Measurements from ENCODE around the gene ZNF454.

The ZNF454 gene

DNA sequence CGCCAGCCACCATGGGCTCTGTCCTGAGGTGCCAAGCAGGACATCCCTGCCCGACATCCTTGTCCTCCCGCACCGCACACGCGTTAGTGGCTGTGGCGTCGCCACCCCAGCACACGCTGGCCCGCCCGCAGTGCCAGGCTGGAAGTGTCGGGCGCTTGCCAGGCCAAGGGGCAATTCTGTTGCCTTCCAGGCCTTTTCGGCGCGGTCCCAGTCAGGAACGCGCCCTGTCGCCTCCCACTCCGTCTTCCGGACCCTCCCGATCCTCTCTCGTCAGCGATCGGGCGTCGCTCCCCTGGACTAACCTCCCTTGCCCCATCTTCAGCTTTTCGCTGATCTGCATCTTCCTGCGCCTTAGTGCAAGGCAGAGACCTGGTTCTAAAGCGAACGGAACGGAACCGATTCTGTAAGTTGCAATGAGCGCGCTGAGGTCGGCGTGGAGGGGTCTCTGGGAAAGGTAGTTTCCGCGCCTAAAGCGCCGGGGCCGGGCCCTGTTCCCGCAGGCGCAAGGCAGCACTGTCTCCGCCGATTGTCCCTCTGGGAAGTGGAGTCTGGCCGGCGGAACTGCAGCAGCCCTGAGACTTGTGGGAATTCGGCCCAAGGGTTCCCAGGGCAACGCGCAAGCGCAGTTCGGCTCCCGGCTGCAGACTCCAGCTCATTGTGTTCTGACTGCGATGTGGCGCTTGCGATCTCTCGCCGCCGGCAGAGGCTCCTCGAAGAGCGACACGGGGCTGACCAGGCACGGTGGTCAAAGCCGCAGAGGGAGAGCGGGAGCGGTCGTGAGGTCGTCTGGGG is at the start of gene ZNF454:
TSS of gene ZNF454 (plus strand) at position 630 of the 792 bp plus-strand sequence. CDS start 1,594 bp downstream, outside the sequence.
- DNase-seq, result no peak

DNA sequence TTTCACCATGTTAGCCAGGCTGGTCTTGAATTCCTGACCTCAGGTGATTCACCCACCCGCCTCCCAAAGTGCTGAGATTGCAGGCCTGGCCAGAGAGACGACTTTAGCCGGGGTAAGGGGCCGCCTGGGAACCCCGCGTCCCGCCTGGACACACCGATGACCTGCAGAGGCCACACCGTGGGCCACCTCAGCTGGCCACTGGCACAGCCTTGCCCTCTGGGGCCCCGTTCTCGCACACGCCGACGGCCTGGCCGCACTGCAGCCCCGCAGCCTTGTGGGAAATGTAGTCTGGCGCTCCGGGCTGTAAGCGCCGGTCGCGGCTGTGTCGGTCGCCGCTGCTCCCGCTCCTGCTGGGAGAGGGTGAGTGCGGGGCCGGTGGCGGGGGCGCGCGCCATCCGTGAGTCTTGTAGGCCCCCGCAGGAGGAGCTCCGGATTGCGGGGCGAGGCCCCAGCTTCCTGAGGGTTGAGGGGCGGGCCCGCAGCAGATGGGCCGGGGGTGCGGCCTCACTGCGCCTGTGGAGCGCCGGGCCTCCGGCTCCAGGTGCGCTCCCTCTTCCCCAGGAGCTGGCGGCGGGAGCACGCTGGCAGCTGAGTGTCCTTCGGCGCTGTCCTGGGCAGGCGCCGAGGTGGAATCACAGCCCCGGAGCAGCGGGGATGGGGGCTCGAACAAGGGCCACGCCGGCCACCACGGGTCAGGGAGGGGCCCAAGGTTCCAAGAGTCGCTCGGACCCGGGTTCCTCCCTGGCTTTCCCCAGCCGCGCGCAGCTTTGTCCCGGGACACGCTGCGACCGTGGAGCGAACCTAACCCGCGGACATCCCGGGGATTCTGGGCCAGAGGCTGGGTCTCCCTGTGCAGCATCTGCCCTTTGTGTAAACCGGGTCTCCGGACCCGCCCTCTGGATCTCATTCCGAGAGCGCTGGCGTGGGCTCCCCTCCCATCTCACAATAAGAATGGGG is 45.1 kb upstream of the ZNF454 start, which contains the start of gene ZFP2:
TSS of gene ZFP2 (plus strand) at position 299 of the 957 bp plus-strand sequence. CDS start 35,401 bp downstream, outside the sequence.
- peak; percentile 20 for DNase-seq

DNA sequence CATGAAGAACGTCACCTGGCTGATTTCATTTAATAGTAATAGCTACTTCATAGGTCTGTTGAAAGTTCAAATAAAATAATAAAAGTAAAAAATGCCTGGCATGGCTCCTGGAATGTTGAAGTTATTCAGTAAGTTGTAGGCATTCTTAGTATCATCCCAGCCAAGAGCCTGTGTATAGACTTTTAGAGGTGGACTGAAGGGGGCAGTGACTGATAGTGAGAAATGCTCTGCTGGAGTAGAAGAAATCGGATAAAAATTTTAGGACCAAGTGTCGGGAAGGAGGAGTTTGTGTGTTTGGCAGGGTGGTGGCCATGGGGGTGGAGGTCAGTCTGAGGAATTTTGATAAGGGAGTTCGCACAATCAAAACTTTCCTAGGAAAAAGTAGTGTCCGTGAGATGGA is 41.7 kb upstream of the ZNF454 start:
- DNase-seq, result no peak

DNA sequence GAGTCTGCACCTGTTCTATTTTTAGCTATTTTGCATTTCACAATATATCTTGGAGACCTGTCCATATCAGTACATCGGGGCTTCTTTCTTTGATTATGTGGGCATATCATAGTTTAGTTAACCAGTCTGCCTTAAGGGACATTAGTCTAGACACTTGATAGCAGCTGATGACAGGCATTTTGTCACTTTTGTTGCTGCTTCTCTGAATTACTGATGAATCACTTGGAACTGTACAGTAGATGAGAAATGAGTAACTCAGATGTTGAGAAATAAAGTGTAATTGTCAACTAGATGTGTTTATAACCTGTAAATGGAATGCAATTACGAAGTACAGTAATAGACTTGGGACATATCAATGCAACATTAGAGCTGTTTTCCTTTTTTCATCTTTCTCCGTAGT is 38.1 kb upstream of the ZNF454 start:
- DNase-seq, result no peak

DNA sequence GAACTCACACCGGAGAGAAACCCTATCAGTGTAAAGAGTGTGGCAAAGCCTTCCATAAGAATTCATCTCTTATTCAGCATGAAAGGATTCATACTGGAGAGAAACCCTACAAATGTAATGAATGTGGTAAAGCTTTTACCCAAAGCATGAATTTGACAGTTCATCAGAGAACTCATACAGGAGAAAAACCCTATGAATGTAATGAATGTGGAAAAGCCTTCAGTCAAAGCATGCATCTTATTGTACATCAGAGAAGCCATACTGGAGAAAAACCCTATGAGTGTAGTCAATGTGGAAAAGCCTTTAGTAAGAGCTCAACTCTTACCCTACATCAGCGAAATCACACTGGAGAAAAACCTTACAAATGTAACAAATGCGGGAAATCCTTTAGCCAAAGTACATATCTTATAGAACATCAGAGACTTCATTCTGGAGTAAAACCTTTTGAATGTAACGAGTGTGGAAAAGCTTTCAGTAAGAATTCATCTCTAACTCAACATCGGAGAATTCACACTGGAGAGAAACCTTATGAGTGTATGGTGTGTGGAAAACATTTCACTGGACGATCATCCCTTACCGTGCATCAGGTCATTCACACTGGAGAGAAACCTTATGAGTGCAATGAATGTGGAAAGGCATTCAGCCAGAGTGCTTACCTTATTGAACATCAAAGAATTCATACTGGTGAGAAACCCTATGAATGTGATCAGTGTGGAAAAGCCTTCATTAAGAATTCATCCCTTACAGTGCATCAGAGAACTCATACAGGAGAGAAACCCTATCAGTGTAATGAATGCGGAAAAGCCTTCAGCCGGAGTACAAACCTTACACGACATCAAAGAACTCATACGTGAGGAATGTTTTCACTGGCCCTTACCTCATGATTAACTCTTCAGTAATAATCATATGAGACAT is 8.9 kb upstream of the ZNF454 start:
- no peak for DNase-seq

DNA sequence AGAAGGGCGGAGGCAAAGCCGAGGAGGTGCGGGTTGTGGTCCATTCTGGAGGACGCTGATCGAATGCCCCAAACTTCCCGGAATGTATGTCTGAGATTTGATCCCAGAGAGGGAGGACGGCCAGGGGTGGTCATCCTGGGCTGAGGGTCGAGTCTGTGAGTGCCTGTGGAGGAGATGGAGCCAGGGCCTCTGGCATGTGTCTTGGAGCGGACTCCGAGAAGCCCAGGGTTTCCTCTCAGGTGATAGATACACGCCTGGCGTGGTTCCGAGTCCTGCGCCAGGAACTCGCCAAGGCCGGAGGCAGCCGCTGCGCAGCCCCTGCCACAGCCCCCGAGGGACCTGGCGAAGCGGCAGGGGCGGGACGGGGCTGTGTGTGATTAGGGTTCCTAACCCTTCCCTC is 363 bp downstream of the ZNF454 start:
- no peak for DNase-seq

DNA sequence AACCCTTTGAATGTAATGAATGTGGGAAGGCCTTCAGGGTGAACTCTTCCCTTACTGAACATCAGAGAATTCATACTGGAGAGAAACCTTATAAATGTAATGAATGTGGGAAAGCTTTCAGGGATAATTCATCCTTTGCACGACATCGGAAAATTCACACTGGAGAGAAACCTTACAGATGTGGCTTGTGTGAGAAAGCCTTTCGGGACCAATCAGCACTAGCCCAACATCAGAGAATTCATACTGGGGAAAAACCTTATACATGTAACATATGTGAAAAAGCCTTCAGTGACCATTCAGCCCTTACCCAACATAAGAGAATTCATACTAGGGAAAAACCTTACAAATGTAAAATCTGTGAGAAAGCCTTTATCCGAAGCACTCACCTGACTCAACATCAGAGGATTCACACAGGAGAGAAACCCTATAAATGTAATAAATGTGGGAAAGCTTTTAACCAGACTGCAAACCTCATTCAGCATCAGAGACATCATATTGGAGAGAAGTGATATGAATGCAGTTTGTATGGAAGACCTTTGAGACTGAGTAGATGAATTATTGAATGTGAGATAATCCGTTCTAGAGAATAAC is 24.6 kb downstream of the ZNF454 start:
- no peak for DNase-seq

DNA sequence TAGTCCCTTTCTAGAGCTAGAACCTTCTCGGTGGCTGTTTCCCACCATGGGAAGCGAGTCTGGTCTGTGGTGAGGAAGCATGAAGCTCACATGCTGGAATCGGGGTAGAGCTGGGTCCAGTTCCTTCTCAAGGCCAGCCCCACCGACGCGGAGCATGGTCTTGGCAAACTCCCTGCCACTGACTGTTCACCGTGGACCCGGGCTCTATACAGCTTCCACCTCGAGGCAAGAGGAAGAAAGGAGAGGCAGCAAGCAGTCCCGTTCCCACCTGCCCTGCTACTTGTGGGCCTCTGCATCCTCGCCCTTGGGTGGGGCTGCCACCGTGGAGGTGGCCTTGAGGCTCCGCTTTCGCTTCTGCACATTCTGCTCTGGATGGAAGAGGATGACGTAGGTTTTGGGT is 40.4 kb downstream of the ZNF454 start:
- DNase-seq, result no peak

DNA sequence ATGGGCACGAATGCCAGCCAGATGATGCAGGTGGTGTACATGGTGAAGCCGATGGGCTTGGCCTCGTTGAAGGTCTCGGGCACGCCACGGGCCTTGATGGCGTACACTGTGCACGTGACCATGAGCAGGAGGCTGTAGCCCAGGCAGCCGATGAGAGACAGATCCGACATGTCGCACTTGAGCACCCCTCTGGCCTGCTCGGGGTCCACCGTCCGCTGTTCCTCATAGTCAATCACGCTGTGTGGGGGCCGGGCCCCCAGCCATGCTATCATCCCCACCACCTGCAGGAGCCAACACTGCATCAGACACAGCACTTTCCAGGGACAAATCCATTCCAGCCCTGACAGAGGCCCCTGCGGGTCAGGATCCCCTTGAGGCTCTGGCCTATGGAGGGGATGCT is 41.9 kb downstream of the ZNF454 start:
- no peak for DNase-seq

DNA sequence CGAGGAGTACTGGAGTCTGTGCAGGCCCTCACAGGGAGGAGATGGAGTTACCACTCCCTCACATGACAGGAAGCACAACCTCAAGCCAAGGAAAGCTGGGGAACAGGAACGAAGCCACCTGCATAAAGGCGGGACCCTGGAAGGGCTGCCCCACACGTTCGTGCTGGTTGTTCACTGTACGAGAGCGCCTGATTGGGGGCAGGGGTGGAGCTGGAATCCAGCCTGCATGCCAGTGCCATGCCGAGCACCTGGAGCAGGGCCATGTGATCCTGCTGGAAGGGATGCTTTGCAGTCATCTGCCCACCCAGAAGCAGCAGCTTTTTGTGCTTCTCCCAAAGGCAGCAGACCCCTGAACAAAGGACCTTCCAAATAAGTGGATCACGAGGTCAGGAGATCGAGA is 42.7 kb downstream of the ZNF454 start:
- no peak for DNase-seq

DNA sequence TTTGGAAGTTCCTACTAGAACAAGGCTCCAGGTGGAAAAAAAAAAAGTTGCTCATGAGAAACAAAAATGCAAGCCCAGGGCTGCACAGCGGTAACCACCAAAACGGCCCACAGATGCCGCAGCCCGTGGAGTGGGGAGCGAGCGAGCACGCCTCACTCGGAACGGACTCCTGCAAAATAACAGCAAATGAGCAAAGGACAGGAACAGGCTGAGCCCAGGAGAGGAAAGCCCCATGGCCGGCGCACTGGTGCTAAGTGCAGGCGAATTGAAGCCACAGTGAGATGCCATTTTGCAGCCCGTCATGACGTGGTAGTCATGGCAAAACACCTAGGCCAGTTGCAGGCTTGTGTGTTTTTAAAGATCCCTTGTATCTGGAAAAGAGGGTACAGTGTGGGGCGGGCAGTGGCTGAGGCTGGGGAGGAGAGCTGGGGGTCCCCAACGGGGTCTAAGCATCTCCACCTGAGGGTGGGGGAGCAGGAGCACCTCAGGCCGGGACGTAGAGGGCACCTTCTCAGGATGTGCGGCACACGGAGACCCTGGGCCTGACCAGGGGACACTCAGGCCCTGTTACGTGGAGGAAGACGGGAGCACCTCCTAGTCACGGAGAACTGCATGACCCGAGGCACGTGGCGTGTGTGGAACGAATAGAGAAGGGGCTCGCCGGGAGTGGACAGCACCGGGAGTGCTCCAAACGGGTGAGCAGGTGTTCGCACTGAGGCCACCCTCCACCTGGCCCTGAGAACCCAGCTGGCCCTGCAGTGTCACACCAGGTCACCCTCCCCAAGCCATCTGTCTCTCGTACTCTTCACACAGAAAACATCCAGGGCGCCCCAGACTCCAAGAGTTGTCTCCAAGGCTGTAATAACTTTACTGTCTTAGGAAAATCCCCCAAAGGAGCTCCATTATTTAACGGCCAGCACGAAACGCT is 43.4 kb downstream of the ZNF454 start:
- no peak for DNase-seq

DNA sequence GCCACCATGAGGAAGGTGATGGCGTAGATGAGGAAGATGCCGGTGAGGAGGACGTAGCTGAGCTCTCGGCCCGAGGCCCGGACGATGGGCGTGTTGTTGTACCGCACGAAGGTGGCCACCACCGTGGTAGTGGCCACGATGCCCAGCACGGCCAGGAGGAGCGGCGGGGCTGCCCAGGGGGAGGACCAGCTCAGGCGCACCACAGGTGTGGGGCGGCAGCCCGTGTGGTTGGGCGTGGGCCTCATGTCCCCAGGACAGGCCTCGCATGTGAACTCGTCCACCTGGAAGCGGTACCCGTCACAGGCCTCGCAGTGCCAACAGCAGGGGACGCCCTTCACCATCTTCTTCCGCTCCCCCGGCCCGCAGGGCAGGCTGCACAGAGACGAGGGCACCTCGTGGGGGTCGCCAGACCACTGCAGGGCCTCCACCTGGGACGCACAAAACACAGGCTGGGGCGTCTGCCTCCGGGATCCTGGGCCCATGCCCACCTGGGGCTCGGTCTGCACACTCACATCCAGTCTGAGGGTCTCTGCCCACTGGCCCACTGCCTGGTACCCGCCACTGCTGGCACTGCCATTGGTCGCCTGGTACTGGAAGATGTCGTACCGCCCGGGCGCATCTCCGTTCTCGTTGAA is 45.4 kb downstream of the ZNF454 start:
- no peak for DNase-seq

DNA sequence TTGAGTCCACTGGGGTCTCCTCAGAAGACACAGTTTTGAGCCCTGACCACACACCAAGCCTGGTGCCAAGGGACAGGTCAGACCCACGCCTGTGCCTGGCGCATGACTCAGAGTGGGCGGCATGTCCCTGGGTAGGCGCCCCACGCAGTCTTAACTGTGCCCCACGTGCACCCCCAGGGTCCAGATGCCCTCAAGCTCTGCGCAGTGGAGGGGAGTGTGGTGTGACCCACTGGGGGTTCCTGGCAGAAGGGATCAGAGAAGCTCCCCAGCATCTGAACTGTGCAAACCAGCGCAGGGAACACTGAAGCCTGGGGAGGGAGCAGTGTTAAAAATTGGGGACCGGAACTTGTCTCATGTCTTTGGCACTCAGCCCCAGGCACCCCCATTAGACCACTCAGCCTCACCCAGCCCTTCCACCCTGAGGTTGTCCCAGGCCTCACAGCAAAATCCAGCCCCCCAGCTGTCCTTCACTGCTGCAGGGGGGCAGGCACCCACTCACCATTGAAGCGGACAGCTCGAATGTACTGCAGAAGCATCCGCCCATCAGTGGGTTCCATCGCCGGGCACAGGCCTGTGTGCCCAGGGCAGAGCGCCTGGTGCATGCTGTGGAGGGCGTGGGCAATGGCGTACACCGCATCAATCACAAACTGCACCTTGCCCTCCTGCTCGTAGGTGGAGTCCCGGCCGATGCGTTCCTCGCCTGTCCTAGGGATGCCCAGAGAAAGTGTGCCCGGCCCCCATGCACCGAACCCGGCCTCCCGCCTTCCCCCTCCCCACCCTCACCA is 47.6 kb downstream of the ZNF454 start:
- no peak for DNase-seq

DNA sequence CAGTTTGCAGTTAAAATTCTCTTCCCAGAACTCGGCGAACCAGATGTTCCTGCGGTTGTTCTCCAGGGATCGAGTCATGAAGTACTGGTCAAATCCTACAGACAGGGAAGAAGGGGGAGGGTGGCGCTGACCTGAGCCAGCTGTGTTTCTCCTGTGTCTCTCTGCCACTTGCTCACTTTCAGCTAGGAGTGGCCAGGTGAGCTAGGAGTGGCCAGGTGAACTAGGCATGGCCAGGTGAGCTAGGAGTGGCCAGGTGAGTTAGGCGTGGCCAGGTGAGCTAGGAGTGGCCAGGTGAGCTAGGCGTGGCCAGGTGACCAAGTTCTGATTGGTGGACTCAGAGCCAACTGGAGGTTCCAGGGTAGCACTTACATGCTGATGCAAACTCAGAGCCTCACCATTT is 48.3 kb downstream of the ZNF454 start:
- DNase-seq, result no peak

DNA sequence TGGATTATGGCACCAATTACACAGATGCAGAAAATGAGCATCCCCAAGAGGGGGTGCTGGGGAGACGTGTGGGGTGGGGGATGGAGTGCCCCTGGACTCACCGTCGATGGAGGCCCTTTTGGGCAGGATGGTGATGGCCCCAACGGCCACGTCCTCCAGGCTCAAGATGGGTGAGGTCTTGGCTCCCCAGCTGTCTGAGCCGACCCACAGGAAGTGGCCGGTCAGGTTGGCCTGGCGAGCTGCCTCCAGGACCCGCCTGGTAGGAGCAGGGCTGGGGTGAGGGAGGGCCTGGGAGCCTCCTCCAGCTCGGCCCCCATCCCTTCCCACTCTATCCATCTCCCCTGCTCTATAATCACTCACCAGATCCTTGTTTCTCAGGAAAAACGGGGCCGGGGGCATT is 49.5 kb downstream of the ZNF454 start:
- no peak for DNase-seq

DNA sequence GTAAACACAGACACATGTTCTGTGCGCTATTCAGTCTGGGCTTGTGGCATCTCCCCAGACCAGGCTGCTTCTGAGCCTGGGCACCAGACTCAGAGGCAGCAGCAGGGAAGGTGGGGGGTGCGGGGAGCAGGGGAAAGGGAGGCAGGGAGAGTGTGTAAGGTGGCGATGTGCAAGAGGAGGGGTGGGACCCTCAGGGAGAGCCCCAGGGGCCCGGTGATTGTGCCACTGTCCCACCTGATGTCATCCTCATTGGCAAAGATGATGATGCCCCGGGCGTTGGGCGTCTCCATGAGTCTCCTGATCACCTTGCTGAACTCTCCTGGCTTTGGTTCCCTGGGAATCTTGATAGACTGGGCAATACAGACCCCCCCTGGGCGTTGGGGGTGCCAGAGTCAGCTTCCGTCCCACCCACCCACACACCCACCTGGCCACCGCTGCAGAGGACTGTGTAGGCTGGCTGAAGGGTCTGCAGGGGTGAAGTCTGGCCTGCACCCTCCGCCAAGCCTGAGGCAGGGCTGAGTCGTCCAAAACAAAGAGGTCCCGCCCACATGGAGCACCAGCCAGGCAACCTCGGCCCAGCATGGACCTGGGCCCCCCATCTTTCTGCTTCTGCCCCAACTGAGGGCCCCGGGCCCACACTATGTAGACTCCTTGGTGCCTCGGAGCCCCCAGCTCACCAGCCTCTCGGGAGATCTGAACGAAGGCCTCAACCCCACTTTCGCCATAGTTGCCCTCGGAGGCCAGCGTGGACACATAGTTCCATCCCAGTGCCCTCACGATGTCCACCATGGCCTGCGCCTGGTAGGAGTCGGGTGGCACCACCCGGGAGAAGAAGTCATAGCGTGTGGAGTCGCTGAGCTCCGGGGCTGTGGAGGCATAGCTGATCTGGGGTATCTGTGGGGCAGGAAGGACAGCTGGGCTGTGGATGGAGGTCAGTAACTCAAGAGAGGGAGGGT is 50.5 kb downstream of the ZNF454 start:
- no peak for DNase-seq

DNA sequence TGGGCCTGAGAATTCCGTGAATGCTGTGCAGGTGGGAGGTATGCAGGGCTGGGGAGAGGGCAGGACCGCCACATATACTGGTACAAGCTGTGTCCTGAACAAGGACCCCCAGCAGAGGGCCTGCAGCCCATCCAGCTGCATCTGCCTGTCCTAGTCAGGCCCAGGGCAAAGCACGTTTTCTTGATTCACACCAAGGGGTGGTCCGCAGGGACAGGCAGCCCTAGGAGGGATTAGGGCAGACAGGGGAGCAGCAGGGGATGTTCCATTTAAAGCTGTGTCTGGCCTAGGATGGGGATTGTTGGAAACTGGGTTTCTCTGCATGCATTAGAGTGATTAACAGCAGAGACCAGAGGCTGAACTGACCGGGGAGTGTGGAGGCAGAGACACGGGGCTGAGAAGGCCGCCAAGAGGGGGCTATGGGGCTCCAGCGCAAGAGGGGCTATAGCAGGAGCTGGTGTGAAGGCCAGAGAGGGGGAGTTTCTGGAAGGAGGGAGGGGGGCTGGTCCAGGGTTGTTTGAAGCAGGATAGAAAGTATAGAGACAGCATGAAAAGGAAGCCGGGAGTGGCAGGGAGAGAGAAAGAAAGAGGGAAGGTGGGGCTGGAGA is 51.4 kb downstream of the ZNF454 start:
- no peak for DNase-seq

DNA sequence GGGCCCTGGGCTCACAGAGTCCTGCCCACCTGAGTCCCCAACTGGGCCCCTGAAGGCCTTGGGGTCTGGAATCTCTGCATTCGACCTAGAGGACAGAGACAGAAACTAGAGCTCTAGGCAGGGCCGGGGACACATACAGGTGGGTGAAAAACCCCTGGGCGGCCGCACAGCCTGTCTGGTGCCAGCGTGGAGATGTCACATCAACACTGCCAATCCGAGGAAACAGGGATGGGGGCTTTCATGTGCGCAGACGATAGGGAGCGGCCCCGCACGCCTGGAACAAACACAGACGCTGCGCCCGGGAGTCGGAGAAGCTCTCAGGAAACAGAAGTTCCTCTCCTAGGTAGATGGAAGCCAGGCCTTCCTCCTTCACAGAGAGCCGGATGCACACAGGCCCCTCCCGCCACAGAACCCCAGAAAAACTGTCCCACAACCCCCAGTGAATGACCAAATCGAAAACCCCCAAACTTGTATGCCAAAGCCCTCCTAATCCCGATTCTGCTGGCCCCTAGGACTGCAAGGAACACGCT is 52.3 kb downstream of the ZNF454 start:
- no peak for DNase-seq
